ENCODE measurements around the gene FLT3LG.
A peak's percentile ranks its signal among the peaks of the same experiment; 100 is the strongest.

Gene FLT3LG

DNA sequence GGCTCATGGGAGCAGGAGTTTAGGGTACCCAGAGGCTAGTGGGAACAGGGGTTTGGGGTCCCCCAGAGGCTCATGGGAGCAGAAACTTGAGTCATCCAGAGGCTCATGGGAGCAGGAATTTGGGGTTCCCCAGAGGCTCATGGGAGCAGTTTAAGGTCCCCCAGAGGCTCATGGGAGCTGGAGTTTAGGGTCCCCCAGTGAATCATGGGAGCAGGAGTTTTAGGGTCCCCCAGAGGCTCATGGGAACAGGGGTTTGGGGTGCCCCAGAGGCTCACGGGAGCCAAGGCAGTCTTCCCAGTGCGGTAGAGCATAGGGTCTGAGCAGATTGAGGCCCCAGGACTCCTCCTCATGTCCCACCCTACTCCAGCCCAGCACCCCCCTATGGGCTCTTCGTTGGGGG, 8.6 kb upstream of the FLT3LG start:
- TF ChIP-seq, protein P1, sequence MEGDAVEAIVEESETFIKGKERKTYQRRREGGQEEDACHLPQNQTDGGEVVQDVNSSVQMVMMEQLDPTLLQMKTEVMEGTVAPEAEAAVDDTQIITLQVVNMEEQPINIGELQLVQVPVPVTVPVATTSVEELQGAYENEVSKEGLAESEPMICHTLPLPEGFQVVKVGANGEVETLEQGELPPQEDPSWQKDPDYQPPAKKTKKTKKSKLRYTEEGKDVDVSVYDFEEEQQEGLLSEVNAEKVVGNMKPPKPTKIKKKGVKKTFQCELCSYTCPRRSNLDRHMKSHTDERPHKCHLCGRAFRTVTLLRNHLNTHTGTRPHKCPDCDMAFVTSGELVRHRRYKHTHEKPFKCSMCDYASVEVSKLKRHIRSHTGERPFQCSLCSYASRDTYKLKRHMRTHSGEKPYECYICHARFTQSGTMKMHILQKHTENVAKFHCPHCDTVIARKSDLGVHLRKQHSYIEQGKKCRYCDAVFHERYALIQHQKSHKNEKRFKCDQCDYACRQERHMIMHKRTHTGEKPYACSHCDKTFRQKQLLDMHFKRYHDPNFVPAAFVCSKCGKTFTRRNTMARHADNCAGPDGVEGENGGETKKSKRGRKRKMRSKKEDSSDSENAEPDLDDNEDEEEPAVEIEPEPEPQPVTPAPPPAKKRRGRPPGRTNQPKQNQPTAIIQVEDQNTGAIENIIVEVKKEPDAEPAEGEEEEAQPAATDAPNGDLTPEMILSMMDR (IDR thresholded peaks at IDR 0.05; ENCODE audit: low read depth, low read length): no peak
- no peak overlapping the region for H3K4me3 ChIP-seq (ENCODE audit: low read depth, low read length)

DNA sequence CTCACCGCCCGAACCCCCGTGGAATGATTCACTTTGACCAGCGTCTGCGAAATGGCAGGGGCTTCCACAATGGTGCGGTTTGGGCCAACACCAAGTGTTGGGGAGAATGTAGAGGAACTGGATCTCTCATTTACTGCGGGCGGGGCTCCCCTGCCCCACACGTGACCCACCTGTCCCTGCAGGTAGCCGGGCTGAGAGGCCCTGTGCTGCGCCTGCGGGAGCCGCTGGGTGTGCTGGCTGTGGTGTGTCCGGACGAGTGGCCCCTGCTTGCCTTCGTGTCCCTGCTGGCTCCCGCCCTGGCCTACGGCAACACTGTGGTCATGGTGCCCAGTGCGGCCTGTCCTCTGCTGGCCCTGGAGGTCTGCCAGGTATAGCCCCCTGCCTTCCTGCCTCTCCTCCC, 5.8 kb upstream of the FLT3LG start:
- TF ChIP-seq, protein P1 (IDR thresholded peaks at IDR 0.05; ENCODE audit: low read depth, low read length): no peak
- no peak overlapping the region for H3K4me3 ChIP-seq (ENCODE audit: low read depth, low read length)

DNA sequence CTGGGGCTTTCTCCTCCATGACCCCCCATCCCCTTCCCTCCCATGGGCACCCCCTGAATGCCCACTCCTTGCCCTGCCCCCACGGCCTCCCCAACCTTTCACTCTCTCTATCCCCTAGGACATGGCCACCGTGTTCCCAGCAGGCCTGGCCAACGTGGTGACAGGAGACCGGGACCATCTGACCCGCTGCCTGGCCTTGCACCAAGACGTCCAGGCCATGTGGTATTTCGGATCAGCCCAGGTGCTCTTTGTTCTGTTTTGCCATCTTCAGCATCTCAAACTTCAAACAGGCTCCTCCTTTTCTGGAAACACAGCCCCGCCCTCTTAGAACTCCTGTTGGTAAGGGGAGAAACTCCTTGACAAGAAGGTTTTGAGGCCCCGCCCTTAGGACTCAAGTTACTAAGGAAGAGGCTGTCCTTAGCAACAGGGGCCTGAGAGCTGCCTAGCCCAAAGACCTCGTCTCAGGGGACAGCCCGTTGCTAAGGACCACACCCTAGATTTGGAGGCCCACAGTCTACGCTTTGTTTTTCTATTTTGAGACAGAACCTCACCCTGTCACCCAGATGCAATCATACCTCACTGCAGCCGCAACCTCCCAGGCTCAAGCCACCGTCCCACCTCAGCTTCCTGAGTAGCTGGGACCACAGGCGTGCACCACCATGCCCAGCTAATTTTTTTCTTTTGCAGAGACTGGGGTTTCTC, 5.1 kb upstream of the FLT3LG start:
- H3K4me3 ChIP-seq (ENCODE audit: low read depth, low read length): no peak overlapping the region
- TF ChIP-seq, protein P1 (IDR thresholded peaks at IDR 0.05; ENCODE audit: low read depth, low read length): no peak

DNA sequence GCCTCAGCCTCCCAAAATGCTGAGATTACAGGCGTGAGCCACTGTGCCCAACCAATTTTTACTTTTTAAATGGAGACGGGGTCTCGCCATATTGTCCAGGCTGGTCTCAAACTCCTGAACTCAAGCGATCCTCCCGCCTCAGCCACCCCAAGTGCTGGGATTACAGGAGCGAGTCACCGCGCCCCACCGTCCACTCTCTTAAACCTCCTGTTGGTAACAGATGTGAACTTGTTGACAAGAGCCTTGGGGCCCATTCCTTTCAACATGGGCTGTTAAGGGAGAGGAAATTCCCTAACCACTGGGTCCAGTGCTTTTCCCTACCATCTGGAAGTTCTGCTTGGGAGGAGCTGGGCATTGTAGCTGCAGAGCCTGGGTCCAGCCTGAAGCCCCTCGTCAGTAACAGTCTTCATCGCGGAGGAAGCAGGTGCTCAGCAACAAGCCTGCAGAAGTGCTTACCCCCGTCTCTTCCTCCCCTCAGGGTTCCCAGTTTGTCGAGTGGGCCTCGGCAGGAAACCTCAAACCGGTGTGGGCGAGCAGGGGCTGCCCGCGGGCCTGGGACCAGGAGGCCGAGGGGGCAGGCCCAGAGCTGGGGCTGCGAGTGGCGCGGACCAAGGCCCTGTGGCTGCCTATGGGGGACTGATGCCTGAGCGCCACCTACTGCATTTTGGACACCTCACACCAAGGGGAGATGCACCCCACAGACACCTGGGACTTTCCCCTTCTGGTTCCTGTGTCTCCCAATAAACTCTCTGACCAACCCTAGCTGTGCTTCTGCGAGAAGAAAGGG, 4.0 kb upstream of the FLT3LG start:
- no peak overlapping the region for H3K4me3 ChIP-seq (ENCODE audit: low read depth, low read length)

DNA sequence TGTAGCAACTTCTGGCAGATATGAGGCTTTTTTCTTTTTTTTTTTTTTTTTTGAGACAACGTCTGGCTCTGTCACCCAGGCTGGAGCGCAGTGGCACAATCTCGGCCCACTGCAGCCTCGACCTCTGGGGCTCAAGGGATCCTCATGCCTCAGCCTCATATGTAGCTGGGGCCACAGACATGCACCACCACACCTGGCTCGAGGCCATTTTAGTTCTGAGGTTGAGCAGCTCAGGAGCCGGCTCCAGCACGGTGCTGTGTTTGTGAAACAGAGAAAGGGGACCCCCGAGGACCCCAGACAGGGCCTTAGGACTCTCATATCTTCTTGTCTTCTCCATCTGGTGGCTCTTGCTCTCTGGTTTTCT, 3.4 kb upstream of the FLT3LG start:
- TF ChIP-seq, protein P1 (IDR thresholded peaks at IDR 0.05; ENCODE audit: low read depth, low read length): no peak
- no peak overlapping the region for H3K4me3 ChIP-seq (ENCODE audit: low read depth, low read length)

More for the DNA sequence above, 4.0 kb upstream of the FLT3LG start:
- TF ChIP-seq, protein P1 (IDR thresholded peaks at IDR 0.05; ENCODE audit: low read depth, low read length): no peak

DNA sequence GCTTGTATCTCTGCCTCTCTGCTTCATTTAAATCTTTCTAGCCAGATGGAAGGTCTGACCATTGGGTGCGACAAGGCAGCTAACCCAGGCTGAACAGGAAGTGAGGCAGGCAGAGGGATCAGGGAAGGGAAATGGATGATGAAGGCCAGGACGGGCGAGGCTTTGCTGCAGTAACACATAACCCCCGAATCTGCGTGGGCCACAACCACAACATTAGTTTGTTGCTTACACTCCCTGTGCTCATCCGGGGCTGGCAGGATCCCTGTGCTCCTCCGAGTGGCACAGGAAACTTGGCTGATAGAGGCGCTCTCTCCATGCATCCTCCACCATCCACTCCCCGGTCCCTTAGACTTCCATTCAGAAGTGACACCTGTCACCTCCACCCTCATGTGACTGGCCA, 1.1 kb upstream of the FLT3LG start:
- TF ChIP-seq, protein P1 (IDR thresholded peaks at IDR 0.05; ENCODE audit: low read depth, low read length): no peak

DNA sequence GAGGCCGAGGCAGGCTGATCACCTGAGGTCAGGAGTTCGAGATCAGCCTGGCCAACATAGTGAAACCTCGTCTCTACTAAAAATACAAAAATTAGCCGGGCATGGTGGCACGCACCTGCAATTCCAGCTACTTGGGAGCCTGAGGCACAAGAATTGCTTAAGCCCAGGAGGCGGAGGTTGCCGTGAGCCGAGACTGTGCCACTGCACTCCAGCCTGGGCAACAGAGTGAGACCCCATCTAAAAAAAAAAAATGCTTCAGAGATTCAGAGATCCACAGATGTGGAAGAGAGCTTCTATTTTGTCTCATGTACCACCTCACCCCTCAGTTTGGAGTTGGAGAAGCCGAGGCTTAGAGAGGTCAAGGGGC, 531 bp upstream of the FLT3LG start:
- H3K4me3 ChIP-seq (ENCODE audit: low read depth, low read length): peak overlapping the region; percentile 70

More for the DNA sequence above, 1.1 kb upstream of the FLT3LG start:
- H3K4me3 ChIP-seq (ENCODE audit: low read depth, low read length): no peak overlapping the region

Data from WI38 (cell line).